ENCODE results near the gene FAM76B.

FAM76B gene

DNA sequence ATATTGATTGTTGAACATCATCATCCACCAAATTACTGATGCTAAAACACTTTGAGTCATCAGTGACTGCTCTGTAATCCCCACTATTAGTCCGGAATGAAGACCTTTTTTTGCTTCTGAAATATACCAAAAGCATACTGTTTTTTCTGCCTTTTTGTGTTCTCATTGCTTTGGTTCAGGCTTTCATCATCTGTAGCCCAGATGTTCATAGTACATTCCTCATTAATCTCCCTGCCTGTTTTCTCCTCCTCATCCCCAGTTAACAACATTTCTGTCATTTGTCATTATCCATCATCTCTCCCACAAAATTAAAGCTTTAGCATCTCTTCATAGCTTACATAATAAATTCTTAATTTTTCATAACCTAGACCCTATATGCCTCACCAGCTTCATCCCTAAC is 10.0 kb upstream of the FAM76B start:
- TF ChIP-seq GATA2 (IDR thresholded peaks at IDR 0.05; ENCODE audit: low read depth, low read length) (no peak), GATA3 (IDR thresholded peaks at IDR 0.05; ENCODE audit: low read depth, low read length) (no peak)

DNA sequence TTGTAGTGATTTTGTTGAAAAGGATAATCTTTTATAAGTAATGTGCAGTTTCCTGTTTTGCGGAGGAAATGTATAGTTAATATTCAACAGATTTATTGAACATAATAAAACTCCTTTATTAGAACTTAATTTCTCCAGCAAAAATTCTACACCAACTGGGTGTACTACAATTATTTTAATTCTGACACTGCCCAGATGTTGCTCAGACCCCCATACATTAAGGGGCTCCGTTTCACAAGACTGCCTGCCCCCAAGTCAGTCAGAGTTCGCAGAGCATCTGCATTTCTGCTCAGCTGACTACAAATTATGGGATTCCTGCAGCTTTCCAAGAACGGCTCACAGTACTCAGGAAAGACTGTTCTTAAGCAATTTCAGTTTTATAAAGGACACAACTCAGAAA is 6.9 kb upstream of the FAM76B start:
- TF ChIP-seq GATA2 (IDR thresholded peaks at IDR 0.05; ENCODE audit: low read depth, low read length) (no peak), GATA3 (IDR thresholded peaks at IDR 0.05; ENCODE audit: low read depth, low read length) (no peak)

GRCh38 chr11:95795627-95796295 is 6.2 kb upstream of the FAM76B start:
- TF ChIP-seq GATA3 (IDR thresholded peaks at IDR 0.05; ENCODE audit: low read depth, low read length) (0 out of 2 replicates have a peak, but pooled peaks have one; percentile 29), GATA2 (IDR thresholded peaks at IDR 0.05; ENCODE audit: low read depth, low read length) (no peak)

DNA sequence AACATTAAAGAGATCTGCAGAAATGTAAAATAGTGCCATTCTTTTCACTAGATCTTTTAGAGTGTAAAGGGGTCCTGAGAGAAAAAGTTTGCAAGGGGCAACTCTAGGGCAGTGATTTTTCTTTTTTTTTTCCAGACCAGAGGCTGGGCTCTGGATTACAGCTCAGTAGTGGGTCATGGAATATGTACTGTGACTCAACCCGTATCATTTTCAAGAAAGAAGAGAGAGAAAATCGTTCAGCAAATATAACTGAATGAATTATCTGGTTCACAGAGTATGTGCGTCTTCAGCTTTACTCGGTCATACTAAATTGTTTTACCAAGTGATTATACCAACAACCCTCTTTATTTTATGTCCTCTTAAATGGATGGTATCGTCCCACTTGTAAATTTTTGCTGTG is 4.5 kb upstream of the FAM76B start:
- TF ChIP-seq GATA3 (IDR thresholded peaks at IDR 0.05; ENCODE audit: low read depth, low read length) (no peak), GATA2 (IDR thresholded peaks at IDR 0.05; ENCODE audit: low read depth, low read length) (no peak)

DNA sequence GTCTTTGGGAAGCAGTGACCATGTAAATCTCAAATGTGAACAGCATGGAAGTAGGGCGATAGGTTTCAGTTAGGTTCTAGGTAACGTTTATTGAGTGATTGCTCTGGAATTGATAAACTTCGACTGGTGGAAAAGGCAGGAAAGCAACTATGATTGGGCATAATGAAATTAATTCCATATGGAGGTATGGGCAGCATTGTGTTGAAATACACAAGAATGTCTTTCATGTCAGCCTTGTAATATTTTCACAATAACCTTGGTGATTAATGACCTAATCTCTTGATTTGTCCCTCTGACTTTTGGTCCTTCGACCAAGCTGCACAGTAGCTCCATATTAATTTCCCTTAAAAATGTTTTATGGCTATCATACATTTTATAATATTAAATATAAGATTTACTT is 3.5 kb upstream of the FAM76B start:
- TF ChIP-seq GATA3 (IDR thresholded peaks at IDR 0.05; ENCODE audit: low read depth, low read length) (no peak), GATA2 (IDR thresholded peaks at IDR 0.05; ENCODE audit: low read depth, low read length) (no peak)

DNA sequence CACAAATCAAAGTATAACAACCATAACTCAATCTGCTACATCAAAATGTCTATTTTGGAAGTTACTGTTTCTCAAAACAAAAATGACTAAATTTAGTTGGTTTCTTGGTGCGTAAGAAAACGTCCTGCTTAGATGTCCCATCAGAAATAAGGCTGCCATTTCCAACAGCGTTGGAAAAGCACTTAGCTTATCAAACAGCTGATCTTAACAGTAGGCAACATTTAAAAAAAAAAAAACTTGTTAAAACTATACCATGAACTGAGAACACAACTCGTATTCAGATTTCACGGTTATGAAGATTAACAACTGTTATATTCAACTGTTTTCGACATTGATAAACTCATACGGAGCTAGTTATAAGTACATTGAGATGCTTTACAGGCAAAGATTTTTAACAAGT is 3.1 kb upstream of the FAM76B start:
- TF ChIP-seq GATA2 (IDR thresholded peaks at IDR 0.05; ENCODE audit: low read depth, low read length): no peak

DNA sequence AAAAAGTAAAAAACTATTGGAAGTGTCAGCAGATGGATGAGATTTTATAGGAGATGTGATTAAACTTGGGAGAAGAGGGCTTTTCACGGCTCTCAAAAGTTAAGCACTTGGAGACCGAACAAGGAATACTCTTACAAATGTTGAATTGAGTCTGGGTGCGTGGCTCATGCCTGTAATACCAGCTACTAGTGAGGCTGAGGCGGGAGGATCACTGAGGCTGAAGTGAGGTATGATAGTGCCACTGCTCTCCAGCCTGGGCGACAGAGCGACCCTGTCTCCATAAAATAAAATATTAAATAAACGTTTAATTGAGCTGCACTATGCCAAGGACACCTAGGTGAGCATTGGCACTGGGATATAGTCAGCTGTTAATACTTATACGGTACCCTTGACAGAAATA is 2.6 kb upstream of the FAM76B start:
- TF ChIP-seq GATA2 (IDR thresholded peaks at IDR 0.05; ENCODE audit: low read depth, low read length) (no peak), GATA3 (IDR thresholded peaks at IDR 0.05; ENCODE audit: low read depth, low read length) (no peak)

DNA sequence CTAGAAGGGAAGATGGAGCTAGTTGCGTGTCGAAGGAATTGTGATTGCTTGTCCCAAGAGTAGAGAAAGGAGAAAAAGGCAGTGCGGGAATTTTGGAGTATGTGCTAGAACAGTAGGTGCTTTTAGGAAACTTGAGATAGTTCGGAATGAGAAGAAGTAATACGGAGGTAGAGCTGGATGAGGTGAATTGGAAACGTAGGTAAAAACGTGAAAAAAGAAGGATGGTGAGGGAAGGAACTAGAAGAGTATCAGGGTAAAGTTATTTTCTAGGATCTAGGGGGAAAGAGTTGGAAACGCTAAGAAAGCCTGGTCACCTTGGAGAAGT is 2.1 kb upstream of the FAM76B start:
- TF ChIP-seq GATA3 (IDR thresholded peaks at IDR 0.05; ENCODE audit: low read depth, low read length) (no peak), GATA2 (IDR thresholded peaks at IDR 0.05; ENCODE audit: low read depth, low read length) (no peak)

- TF ChIP-seq GATA3 (IDR thresholded peaks at IDR 0.05; ENCODE audit: low read depth, low read length) (no peak), GATA2 (IDR thresholded peaks at IDR 0.05; ENCODE audit: low read depth, low read length) (no peak)
Observed at GRCh38 chr11:95790933-95791708, 1.5 kb upstream of the FAM76B start.

DNA sequence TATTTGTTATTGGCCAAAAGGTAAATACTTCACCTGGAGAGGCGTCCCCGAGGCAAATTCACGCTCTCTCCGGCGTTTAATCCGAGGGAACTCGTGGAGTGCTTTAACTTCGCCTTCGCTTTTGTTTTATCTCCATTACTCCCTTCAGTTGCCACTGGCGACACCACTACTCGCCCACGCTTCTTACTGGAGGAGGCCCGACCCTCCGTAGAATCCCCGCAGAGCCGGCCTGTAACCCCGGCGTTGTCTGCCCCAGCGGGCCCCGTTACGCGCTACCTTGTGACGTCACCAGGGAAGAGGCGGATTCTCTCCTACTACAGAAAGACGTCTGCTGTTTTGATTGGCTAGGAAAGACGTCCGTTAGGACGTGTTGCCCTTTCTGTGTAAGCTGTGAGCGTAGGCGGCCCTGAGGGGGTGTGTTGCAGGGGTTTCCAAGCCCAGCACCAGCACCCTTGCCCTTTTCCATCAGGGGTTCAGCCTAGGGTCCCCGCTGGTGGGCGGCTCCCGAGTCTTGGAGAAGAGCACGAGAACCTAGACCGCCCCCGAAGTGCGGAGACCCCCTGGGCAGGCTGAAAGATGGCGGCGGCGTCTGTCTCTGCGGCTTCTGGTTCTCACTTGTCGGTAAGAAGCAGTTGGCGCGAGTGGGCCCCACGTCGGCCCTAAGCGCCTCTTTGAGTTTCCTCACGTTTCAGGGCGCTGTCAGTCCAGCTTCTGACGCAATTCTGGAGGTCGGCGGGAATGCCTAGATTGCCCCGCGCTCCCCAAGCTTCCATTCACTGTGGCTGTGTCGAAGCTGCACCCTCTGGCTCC is 746 bp upstream of the FAM76B start, which contains the start of gene CEP57:
Gene CEP57, plus strand, starts transcription at position 376 of the 810 bp plus-strand sequence. Its CDS starts 201 bp downstream, at position 577.
- TF ChIP-seq GATA2 (IDR thresholded peaks at IDR 0.05; ENCODE audit: low read depth, low read length) (no peak), GATA3 (IDR thresholded peaks at IDR 0.05; ENCODE audit: low read depth, low read length) (no peak)

GRCh38 chr11:95788921-95789505 is 569 bp downstream of the FAM76B start:
- TF ChIP-seq GATA3 (IDR thresholded peaks at IDR 0.05; ENCODE audit: low read depth, low read length): no peak

GRCh38 chr11:95780544-95780943 is 9.0 kb downstream of the FAM76B start:
- TF ChIP-seq GATA3 (IDR thresholded peaks at IDR 0.05; ENCODE audit: low read depth, low read length) (no peak), GATA2 (IDR thresholded peaks at IDR 0.05; ENCODE audit: low read depth, low read length) (no peak)

GRCh38 chr11:95778699-95779098 is 10.9 kb downstream of the FAM76B start:
- TF ChIP-seq GATA3 (IDR thresholded peaks at IDR 0.05; ENCODE audit: low read depth, low read length): no peak
- no peak for TF ChIP-seq GATA2 (IDR thresholded peaks at IDR 0.05; ENCODE audit: low read depth, low read length)

DNA sequence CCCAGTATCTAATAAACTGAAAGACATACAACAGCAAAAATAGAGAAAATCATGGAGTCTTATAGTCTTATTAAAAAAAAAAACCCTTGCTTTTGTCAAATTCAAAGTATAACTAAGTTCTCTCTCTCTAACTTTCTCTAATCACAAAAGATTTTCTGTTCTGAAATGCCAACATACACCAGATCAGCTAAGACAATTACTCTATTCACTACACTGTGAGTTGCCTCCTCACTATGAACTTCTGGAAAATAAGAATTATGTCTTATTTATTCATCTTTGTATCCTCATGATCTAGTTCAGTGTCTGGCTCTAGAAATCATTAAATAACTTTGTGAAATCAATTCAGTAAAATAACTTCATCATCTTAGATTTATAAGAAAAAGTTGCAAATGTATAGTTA is 12.7 kb downstream of the FAM76B start:
- TF ChIP-seq GATA2 (IDR thresholded peaks at IDR 0.05; ENCODE audit: low read depth, low read length) (no peak), GATA3 (IDR thresholded peaks at IDR 0.05; ENCODE audit: low read depth, low read length) (no peak)

Measured in SH-SY5Y (cell line).